Globus pallidus (tissue), 1 donor: Measurements from ENCODE around the gene CBL.
A peak's percentile ranks its signal among the peaks of the same experiment; 100 is the strongest.
"Not testable (repeated sequence)": the region's sequence is repeated elsewhere in the genome, so short reads cannot be mapped to it uniquely, and the experiment has no call there.

Source experiments
- DNase-seq: peaks from one replicate; pipeline ENCODE4 v3.0.0-alpha.2; 2015; ENCODE audit warnings: low spot score

The CBL gene

DNA sequence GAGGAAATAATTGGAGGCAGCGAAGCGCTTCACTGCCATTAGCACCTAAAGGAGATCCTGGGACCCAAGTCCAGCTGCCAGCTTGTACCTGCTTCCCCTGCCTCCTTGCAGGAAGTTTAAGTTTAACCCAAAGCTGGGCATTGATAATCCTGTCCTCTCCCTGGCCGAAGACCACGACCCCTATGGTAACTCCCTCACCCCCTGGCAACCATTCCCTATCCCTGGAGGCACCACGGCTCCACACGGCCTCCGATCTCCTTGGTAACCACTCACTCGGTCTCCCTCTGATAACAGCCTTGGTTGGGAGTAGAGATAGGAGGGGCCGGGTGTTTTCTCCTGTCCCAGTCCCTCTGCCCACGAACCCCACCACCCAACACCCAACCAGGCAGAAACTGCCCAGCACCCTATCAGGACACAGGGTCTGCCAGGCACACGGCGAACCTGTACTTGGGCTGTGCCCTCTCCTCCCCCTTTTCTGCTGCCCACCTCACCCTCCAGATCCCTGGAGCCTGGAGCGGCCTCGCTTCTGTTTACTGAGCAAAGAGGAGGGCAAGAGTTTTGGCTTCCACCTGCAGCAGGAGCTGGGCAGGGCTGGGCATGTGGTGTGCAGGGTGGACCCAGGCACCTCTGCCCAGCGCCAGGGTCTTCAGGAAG lies 20.0 kb upstream of the CBL start:
- no peak for DNase-seq

DNA sequence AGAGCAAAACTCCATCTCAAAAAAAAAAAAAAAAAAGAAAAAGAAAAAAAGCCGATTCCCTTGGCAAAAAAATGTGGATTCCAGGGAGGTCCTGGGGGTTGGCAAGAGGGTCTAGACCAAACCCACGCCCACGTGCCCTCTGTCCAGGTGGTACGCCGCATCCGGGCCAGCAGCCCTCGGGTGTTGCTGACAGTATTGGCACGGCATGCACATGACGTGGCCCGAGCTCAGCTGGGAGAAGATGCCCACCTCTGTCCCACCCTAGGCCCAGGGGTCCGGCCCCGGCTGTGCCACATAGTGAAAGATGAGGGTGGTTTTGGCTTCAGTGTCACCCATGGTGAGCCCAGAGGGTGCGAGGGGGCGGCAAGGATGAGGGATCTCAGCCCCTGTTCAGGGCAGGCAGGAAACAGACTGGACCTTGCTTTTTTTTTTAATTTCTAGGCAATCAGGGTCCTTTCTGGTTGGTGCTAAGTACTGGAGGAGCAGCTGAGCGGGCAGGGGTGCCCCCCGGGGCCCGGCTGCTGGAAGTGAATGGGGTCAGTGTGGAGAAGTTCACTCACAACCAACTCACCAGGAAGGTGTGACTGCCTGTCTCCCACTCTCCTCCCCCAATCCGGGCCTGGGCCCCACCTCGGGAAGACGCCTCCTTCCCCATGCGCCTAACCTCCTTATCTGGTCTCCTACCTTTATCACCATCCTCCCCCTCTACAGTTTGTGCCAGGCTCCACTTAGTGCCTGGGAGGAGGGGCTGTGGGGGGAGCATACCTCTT lies 18.8 kb upstream of the CBL start:
- no peak for DNase-seq

DNA sequence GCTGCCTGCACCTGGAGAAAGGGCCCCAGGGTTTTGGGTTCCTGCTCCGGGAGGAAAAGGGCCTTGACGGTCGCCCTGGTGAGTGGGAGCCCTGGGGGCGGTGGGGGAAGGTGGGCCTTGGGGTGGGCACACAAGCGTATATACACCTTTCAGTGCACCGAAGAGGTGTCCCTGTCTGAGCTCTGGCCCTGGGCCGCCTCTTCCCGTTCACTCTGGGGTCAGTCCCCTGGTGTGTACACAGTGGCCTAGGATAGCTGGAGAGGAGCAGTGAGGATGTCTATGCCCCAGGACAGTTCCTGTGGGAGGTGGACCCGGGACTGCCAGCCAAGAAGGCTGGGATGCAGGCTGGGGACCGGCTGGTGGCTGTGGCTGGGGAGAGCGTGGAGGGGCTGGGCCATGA lies 18.1 kb upstream of the CBL start:
- no peak for DNase-seq

DNA sequence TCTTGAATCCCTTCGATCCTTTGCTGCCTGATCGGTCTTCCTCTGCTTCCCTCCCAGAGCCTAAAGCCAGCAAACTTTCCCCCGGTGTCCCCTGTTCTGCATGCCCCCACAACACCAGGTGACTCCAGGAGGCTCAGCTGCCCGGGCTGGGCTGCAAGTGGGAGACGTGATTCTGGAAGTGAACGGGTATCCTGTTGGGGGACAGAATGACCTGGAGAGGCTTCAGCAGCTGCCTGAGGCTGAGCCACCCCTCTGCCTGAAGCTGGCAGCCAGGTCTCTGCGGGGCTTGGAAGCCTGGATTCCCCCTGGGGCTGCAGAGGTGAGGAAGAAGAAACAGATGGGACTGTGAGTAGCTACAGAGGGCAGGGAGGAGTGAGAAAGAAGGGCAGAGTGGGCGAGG lies 17.3 kb upstream of the CBL start:
- no peak for DNase-seq

DNA sequence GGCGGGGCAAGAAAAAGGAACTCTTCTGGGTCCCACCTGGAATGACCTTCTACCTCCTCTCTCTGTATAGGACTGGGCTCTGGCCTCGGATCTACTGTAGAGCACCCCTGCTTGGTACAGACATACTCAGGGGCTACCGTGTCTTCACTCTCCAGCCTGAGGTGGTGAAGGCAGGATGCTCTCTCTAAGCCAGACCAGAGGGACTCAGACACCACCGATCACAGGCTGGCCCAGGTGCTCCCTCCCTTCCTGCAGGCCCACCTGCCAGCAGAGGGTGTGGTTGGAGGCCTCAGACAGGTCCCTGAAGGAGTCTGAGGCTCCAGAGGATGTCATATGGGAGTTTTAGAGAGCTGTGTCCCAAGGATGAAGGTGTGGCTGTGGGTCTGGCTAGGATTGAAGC lies 16.7 kb upstream of the CBL start:
- DNase-seq = no peak

DNA sequence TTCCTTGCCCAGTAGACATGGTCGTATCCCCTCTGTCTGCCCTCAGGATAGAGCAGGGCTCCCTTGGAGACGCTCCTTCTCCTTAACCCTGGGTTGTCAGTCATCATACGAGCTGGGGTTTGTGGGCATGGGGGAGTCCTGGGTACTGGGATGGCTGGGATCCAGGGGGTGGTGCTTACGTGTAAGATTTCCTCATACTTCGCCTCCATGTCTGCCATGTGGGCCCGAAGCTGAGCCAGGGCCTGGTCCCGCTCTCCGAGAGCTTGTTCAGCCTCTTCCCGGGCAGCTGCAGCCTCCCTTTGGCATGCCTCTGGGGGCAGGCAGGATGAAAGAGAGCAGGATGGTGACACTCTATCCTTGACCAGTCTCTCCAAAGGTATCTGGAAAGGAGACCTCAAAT lies 15.6 kb upstream of the CBL start:
- no peak for DNase-seq

DNA sequence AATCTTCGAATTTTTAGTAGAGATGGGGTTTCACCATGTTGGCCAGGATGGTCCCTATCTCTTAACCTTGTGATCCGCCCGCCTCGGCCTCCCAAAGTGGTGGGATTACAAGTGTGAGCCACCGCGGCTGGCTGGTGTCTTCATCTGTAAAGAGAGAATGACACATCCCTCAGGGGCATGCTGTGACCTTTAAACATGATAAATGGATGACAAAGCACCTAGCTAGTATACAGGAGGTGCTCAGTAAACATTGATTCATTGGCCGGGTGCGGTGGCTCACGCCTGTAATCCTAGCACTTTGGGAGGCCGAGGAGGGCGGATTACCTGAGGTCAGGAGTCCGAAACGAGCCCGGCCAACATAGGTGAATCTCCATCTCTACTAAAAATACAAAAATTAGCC lies 14.9 kb upstream of the CBL start:
- not testable (repeated sequence) for DNase-seq

DNA sequence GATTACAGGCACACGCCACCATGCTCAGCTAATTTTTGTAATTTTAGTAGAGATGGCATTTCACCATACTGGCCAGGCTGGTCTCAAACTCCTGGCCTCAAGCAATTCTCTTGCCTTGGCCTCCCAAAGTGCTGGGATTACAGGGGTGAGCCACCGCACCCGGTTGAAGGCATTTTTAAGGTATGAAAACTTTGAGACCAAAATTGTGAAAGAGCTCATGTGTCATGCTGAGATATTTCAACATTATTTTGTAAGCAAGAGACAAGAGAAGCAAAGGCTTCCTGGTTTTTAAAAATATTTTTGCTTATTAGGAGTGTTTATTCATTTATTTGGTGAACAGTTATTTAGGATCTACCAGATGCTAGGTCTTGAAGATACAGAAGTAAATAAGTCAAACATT lies 14.0 kb upstream of the CBL start:
- no peak for DNase-seq

DNA sequence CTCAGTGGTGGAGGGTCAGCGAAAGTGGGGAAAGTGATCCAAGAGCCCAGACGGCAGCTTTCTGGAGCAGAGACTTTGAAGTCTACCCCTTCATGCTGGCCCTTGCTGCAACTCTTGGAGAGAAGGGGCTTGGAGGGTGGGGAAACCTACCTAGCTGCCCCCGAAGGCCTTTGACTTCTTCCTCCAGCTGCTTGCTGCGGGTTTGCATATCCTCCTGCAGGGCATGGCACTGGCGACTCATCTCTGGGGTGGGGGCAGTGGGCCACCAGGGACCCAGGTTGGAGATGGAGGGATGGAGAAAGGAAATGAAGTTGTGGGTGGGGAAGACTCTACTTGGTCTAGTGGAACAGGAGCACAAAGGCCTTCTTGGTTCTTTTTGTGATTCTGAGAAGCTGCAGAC lies 13.1 kb upstream of the CBL start:
- no peak for DNase-seq

DNA sequence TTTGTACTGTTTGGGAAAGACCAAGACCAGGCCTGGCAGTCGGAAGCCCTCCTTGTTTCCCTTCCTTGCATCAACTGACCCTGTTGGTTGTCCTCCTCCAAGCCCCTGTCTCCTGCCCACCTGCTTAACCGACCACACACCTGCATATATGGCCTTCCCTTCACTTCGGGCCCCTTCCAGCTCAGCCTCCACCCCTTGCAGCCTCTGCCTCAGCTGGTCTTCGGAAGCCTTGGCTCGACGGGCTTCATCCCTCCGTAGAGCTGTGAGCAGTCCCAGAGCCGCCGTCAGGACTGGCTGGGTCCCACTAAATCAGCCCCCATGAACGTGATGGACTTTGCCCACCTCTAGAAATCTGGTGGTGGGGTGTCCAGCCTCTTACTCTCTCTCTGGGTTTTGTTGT lies 12.5 kb upstream of the CBL start:
- no peak for DNase-seq

DNA sequence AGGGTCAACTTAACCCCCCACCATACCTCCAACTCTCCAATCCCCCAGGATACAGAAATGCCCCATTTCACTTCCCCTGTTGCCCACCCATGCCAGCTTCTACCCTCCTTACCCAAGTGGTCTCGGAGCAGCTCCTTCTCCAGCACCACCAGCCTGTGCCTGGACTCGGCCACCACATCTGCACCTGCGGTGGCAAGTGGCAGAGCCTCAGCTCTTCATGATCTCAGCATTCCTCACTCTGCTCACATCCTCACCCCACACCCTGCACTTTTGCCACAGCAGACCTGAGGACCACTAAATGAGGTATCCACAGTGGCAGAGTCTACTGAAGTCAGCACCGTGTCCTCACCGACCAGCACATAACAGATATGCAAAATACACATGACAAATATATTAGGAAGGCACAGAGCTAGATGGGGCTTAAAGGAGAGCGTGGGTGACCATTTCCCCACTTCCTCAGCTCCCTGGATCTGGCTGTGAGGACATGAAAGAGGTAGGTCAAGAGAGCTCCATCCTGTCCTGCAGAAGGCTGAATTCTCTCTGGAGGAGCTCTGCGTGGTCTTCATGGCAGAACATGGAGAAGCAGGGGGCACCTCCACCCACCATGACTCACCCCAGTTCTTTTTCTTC lies 11.2 kb upstream of the CBL start:
- DNase-seq = no peak

DNA sequence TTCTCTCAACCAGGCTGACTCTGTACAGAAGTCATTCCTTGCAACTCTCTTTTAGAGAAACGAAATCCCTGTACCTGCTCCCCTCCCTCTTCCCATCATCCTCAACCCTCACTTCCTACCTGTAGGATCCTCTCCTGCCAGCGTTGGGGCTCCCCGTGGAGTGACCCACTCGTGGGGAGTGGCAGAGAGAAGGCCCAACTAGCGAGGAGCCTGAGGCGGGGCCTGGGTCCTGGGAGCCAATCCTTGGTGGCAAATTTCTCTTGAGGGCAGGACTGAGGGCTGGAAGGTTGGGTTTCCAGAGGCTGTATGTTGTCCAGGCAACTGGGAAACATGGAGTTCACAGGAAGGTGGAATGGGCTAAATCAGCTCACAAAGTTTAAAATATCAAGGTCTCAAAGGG lies 10.5 kb upstream of the CBL start:
- DNase-seq = no peak

DNA sequence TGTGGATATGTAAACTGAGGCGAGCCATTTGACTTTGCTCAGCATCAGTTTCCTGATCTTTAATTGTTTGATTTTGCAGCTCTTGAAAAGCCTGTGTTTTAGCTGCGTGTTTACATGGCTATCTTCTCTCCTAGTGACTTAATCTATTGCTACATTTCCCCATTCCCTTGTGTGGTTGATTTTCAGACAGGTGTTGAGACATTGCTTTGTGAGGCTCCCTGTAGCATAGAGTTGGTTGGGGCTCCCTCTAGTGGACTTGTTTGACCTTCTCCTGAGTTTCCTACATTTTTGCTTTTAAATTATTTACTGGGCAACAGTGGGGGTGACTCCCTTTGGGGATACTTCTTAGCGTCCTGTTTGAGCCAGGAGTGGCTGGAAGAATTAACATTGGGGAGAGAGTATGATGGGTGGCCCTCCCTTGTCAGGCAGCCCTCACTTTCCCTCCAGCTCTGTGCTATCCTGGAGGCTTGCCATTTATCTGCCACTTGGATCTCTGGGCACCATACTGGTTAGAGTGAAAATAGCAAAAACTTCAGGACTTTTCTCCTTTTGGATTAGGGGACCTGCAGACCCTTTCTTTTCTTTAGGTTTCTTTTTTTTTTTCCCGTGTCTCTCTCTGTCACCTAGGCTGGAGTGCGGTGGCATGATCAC lies 9.2 kb upstream of the CBL start:
- peak; percentile 63 for DNase-seq

DNA sequence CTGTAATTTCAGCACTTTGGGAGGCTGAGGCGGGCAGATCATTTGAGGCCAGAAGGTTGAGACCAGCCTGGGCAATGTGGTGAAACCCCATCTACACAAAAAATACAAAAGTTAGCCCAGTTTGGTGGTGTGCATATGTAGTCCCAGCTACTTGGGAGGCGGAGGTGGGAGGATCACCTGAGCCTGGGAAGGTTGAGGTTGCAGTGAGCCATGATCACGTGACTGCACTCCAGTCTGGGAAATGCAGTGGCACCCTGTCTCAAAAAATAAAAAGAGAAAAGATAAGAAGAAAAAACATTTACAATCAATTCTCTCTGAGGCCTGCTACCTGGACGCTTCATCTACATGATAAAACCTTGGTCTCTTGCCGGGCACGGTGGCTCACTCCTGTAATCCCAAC lies 7.2 kb upstream of the CBL start:
- no peak for DNase-seq

DNA sequence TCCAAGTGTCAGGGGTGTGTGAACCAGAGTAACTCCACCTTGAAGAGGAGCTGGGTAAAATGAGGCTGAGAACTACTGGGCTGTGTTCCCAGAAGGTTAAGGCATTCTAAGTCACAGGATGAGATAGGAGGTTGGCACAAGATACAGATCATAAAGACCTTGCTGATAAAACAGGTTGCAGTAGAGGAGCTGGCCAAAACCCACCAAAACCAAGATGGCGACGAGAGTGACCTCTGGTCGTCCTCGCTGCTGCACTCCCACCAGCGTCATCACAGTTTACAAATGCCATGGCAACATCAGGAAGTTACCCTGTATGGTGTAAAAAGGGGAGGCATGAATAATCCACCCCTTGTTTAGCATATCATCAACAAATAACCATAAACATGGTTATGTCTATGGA lies 4.9 kb upstream of the CBL start:
- not testable (repeated sequence) for DNase-seq

DNA sequence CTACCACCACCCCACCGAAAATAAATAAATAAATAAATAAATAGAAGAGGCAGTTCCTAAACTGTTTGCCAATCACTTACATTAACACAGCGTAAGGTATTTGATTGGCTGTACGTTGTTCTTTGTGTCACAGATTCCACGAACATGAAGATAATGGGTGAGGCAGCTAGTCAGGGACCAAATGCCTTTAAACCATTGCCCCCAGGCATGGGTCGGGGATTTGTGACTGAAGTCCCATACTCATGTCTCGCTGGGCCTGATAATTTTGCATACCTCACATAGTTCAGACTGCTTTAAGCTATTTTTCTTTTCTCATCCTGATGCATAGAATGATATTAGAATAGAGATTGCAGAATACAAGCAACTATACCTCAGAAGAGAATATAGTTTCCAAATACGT lies 3.6 kb upstream of the CBL start:
- no peak for DNase-seq

DNA sequence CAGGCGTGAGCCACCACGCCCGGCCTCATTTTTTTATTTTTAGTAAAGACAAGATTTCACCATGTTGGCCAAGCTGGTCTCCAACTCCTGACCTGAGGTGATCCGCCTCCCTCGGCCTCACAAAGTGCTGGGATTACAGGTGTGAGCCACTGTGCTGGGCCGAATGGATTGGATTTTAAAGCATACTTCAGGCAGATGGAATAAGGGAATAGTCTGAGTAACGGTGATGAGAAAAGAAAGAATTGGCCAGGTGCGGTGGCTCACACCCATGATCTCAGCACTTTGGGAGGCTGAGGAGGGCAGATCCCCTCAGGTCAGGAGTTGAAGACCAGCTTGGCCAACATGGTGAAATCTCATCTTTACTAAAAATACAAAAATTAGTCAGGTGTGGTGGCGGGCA lies 2.1 kb upstream of the CBL start:
- no peak for DNase-seq

DNA sequence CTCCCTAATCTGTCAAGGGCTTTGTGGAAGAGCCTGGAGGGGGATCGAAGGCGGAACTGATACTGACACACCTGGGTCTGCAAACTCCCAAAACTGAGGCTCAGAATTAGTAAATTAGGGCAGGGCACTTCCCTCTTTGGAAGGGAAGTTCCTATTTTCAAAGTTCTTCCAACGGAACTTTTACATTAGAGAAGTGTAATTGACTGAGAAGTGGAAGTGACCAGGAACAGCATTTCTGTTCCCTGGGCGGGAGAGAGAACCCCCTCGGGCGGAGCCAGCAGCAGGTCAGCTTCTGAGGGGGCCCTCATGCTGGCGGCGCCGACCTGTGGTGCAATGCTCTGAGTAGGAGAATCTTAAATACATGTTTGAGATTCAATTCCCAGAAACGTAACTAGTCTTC lies 1.1 kb upstream of the CBL start:
- peak; percentile 37 for DNase-seq

DNA sequence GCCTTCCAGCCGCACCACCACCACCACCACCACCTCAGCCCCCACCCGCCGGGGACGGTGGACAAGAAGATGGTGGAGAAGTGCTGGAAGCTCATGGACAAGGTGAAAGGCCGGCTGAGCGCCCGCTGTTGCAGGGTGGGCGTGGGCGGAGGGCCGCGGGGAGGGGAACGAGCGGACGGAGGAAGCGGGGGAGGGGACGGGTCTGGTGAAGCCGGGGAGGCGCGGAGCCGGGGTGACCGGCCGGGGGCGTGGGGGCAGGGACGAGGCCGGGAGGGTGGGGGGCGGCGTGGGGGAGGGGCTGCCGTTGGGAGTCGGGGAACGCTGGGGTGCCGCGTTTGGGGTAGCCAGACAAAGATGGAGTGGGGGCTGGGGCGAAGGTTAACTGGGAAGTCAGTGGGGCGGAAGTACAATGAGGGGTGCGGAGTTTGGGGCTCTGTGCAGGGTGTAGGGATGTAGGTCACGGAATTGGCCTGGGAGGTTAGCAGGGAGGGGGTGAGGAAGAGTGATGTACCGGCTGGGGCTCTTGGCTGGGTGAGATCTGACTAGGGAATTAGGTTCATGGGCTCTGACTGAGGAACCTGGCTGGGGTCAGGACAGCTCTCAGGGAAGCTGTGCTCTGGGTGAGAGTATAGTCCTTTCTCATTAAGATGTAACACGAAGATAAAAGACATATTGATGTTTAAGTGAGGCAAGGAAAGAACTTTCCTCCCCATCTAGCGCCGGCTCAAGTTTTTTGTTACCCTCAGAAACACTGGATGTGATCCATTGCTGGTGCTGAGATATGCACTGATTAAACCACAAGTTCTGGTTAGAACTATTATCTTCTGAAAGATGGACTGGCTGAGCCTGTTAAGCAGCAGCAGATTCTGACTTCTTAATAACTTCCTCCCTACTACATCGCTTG lies 624 bp downstream of the CBL start:
- DNase-seq = peak; percentile 22

DNA sequence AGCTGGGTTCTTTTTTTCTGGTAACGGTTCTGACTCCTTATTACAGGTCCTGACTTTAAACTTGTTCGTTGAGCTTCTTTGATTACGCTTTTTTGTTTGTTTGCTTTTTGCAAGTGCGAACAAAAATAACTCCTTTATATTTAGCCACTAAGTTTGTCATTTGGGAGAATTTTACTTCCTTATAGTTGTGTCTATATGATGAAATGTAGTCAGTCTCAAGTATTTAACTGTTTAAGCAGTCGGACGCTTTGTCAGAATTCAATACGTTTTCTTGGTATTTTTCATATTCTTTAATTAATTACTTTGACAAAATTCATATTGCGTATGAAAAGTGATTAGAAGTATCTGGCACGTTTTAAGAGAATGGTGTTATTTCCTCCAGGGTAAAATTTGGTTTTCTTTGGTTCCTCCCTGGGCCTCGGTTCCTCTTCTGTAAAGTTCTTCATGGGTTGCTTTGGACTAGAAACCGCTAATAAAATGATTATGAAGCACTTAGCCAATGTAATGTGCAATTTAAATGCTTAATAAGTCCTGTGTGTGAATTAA lies 1.3 kb downstream of the CBL start:
- DNase-seq = no peak

DNA sequence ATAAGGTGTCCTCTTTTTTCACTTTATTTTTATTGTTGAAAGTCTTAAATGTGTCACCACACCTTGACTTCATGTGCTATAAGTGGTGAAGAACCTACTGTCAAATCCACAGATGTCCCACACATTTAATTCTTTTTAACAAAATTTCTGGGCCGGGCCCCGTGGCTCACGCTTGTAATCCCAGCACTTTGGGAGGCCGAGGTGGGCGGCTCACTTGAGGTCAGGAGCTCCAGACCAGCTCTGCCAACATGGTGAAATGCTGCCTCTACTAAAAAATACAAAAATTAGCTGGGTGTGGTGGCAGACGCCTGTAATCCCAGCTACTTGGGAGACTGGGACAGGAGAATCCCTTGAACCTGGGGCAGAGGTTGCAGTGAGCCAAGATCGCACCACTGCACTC lies 3.0 kb downstream of the CBL start:
- no peak for DNase-seq

DNA sequence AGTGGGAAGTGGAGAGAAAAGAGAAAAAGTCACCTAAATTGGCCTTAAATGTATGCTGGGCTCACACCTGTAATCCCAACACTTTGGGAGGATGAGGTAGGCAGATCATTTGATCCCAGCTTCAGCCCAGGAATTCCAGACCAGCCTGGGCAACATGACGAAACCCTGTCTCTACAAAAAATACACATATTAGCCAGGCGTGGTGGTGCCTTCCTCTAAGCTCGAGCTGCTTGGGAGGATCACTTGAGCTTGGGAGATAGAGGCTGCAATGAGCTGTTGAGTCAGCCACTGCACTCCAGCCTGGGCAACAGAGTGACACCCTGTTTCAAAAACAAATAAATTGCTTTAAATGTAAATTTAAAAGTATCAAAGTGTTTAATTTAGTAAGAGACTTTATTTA lies 3.9 kb downstream of the CBL start:
- no peak for DNase-seq
